DOHH2 (cell line): ENCODE measurements around the gene ALDH1A1.
"Not testable (repeated sequence)": the region's sequence is repeated elsewhere in the genome, so short reads cannot be mapped to it uniquely, and the experiment has no call there.

ENCODE experiments used
- H3F3A ChIP-seq: fragments of 200-600 bp; sonication (generic), shearing (Covaris generic); 2 replicates; pipeline ENCODE4 v1.6.0; 2016; ENCODE audit warnings: antibody characterized with exemption, mild to moderate bottlenecking; ENCODE audit not compliant: control insufficient read depth, insufficient read depth
- H3K27ac ChIP-seq: fragments of 200-600 bp; sonication (generic); 2 replicates; pipeline ENCODE4 v1.5.1; 2014; ENCODE audit warnings: low read depth, mild to moderate bottlenecking, low read length, moderate library complexity
- H3K27me3 ChIP-seq: fragments of 200-600 bp; sonication (generic); 2 replicates; pipeline ENCODE4 v1.6.1; 2014; ENCODE audit warnings: mild to moderate bottlenecking, low read length, mixed read lengths; ENCODE audit not compliant: control insufficient read depth
- H3K36me3 ChIP-seq: fragments of 200-600 bp; sonication (generic); 2 replicates; pipeline ENCODE4 v1.6.1; 2014; ENCODE audit warnings: mild to moderate bottlenecking, low read length, moderate library complexity, mixed read lengths; ENCODE audit not compliant: control insufficient read depth
- H3K4me1 ChIP-seq: fragments of 200-600 bp; sonication (generic); 2 replicates; pipeline ENCODE4 v1.6.1; 2014; ENCODE audit warnings: mild to moderate bottlenecking, low read length, mixed read lengths; ENCODE audit not compliant: control insufficient read depth
- H3K4me2 ChIP-seq: fragments of 200-600 bp; sonication (generic); 2 replicates; pipeline ENCODE4 v1.6.0; 2014; ENCODE audit warnings: mild to moderate bottlenecking, low read length, moderate library complexity
- H3K4me3 ChIP-seq: fragments of 200-600 bp; sonication (generic); 2 replicates; pipeline ENCODE4 v1.5.1; 2014; ENCODE audit warnings: mild to moderate bottlenecking, low read length, mixed read lengths
- H3K79me2 ChIP-seq: fragments of 200-600 bp; sonication (generic); 2 replicates; pipeline ENCODE4 v1.6.1; 2014; ENCODE audit warnings: mild to moderate bottlenecking, low read length, mixed read lengths; ENCODE audit not compliant: control insufficient read depth
- H3K9me2 ChIP-seq: fragments of 200-600 bp; sonication (generic); replicated peaks from 2 replicates; pipeline ENCODE4 v1.6.1; 2014; ENCODE audit warnings: mild to moderate bottlenecking, low read length, mixed read lengths; ENCODE audit not compliant: control insufficient read depth
- H3K9me3 ChIP-seq: fragments of 200-600 bp; sonication (generic); 2 replicates; pipeline ENCODE4 v1.6.1; 2014; ENCODE audit warnings: antibody characterized with exemption, low read length, mixed read lengths; ENCODE audit not compliant: control insufficient read depth, insufficient read depth
- H4K20me1 ChIP-seq: fragments of 200-600 bp; sonication (generic); 2 replicates; pipeline ENCODE4 v1.6.0; 2014; ENCODE audit warnings: low read depth, mild to moderate bottlenecking, antibody characterized with exemption, low read length, moderate library complexity; ENCODE audit not compliant: control insufficient read depth, insufficient read depth
- CTCF ChIP-seq: fragments of 200-600 bp; sonication (generic); IDR thresholded peaks from one replicate; pipeline ENCODE4 v1.5.1; 2014; ENCODE audit warnings: antibody characterized with exemption, mild to moderate bottlenecking, low read depth, low read length; ENCODE audit not compliant: poor library complexity, severe bottlenecking
- EZH2phosphoT487 ChIP-seq: fragments of 200-600 bp; sonication (generic); IDR thresholded peaks from 2 replicates; pipeline ENCODE4 v1.6.1; 2017; ENCODE audit warnings: borderline replicate concordance, mild to moderate bottlenecking, antibody characterized with exemption, low read length, moderate library complexity, mixed read lengths

Gene ALDH1A1

GRCh38 chr9:72863456-72864094 is 89.3 kb downstream of the ALDH1A1 start:
- Histone ChIP-seq H3K4me2 (no peak overlapping the region), H3K4me3 (no peak overlapping the region), H3K9me2 (no peaks in the 10 kb centered on the region), H3K4me1 (no peaks in the 10 kb centered on the region), H3K79me2 (no peaks in the 10 kb centered on the region), H3K27me3 (no peaks in the 10 kb centered on the region), H3F3A (no peaks in the 10 kb centered on the region), H4K20me1 (no peaks in the 10 kb centered on the region), H3K36me3 (no peaks in the 10 kb centered on the region), H3K9me3 (no peaks in the 10 kb centered on the region), H3K27ac (no peak overlapping the region)
- TF ChIP-seq EZH2phosphoT487 (no peak), CTCF (no peak)

- not testable (repeated sequence) for H4K20me1 ChIP-seq, H3K4me2 ChIP-seq, H3F3A ChIP-seq
These were observed 90.1 kb downstream of the ALDH1A1 start for GRCh38 chr9:72862788-72863187.

GRCh38 chr9:72858089-72858912 is 94.6 kb downstream of the ALDH1A1 start:
- TF ChIP-seq CTCF (no peak), EZH2phosphoT487 (no peak)
- no peaks in the 10 kb centered on the region for H3K79me2 ChIP-seq
- no peaks in the 10 kb centered on the region for H3K4me1 ChIP-seq
- no peak overlapping the region for H3K4me2 ChIP-seq
- no peaks in the 10 kb centered on the region for H3K9me3 ChIP-seq
- H3K9me2 ChIP-seq: no peaks in the 10 kb centered on the region
- no peaks in the 10 kb centered on the region for H3F3A ChIP-seq
- no peak overlapping the region for H3K4me3 ChIP-seq
- H3K27ac ChIP-seq: no peak overlapping the region
- no peaks in the 10 kb centered on the region for H3K27me3 ChIP-seq
- H3K36me3 ChIP-seq: no peaks in the 10 kb centered on the region
- H4K20me1 ChIP-seq: no peaks in the 10 kb centered on the region

More at GRCh38 chr9:72862788-72863187, 90.1 kb downstream of the ALDH1A1 start:
- H3K36me3 ChIP-seq, H3K27ac ChIP-seq, H3K27me3 ChIP-seq, H3K79me2 ChIP-seq, H3K9me2 ChIP-seq, H3K9me3 ChIP-seq, H3K4me3 ChIP-seq, H3K4me1 ChIP-seq: not testable (repeated sequence)

GRCh38 chr9:72857624-72857996 is 95.2 kb downstream of the ALDH1A1 start:
- Histone ChIP-seq H3K4me1 (no peaks in the 10 kb centered on the region), H3K27me3 (no peaks in the 10 kb centered on the region), H3K27ac (no peak overlapping the region), H3K79me2 (no peaks in the 10 kb centered on the region), H3K4me2 (no peak overlapping the region), H4K20me1 (no peaks in the 10 kb centered on the region), H3K9me3 (no peaks in the 10 kb centered on the region), H3K9me2 (no peaks in the 10 kb centered on the region), H3K36me3 (no peaks in the 10 kb centered on the region), H3K4me3 (no peak overlapping the region), H3F3A (no peaks in the 10 kb centered on the region)
- TF ChIP-seq EZH2phosphoT487 (no peak), CTCF (no peak)
